KMS-11 (cell line): ENCODE data around the gene SOX1.

Source experiments
- H2AFZ ChIP-seq: fragments of 200-600 bp; sonication (generic); 2 replicates; pipeline ENCODE4 v1.6.1; 2016; ENCODE audit warnings: antibody characterized with exemption, mixed run types, low read depth
- H3K27ac ChIP-seq: fragments of 200-600 bp; sonication (generic); 2 replicates; pipeline ENCODE4 v1.6.1; 2016; ENCODE audit warnings: mild to moderate bottlenecking, mixed run types
- H3K27me3 ChIP-seq: fragments of 200-600 bp; sonication (generic); 2 replicates; pipeline ENCODE4 v1.6.1; 2017; ENCODE audit warnings: mild to moderate bottlenecking, low read depth, mixed run types, moderate library complexity; ENCODE audit not compliant: insufficient read depth
- H3K36me3 ChIP-seq: fragments of 200-600 bp; sonication (generic); 2 replicates; pipeline ENCODE4 v1.6.1; 2017; ENCODE audit warnings: mild to moderate bottlenecking, mixed run types; ENCODE audit not compliant: insufficient read depth
- H3K4me1 ChIP-seq: fragments of 200-600 bp; sonication (generic); 2 replicates; pipeline ENCODE4 v1.6.1; 2016; ENCODE audit warnings: mild to moderate bottlenecking, low read depth, mixed run types; ENCODE audit not compliant: poor library complexity, severe bottlenecking
- H3K4me2 ChIP-seq: fragments of 200-600 bp; sonication (generic); 2 replicates; pipeline ENCODE4 v1.7.0; 2016; ENCODE audit warnings: mild to moderate bottlenecking, mixed run types
- H3K4me3 ChIP-seq: fragments of 200-600 bp; sonication (generic); IDR thresholded peaks from 2 replicates; pipeline ENCODE4 v1.6.1; 2017; ENCODE audit warnings: low read depth, low read length, mixed read lengths; ENCODE audit not compliant: insufficient read depth
- H3K79me2 ChIP-seq: fragments of 200-600 bp; sonication (generic); 2 replicates; pipeline ENCODE4 v1.6.1; 2016; ENCODE audit warnings: low read depth, mixed run types; ENCODE audit not compliant: insufficient read depth
- H3K9ac ChIP-seq: fragments of 200-600 bp; sonication (generic); 2 replicates; pipeline ENCODE4 v1.6.1; 2016; ENCODE audit warnings: mild to moderate bottlenecking, mixed run types
- H4K20me1 ChIP-seq: fragments of 200-600 bp; sonication (generic); 2 replicates; pipeline ENCODE4 v1.6.1; 2016; ENCODE audit warnings: mild to moderate bottlenecking, mixed run types; ENCODE audit not compliant: insufficient read depth
- CTCF ChIP-seq: fragments of 200-600 bp; sonication (generic); conservative IDR thresholded peaks from 2 replicates; pipeline ENCODE4 v1.6.1; 2017; ENCODE audit warnings: low read depth, mild to moderate bottlenecking, antibody characterized with exemption, low read length, moderate library complexity, mixed read lengths

Gene SOX1

GRCh38 chr13:112105244-112105681 is 38.3 kb downstream of the SOX1 start:
- H4K20me1 ChIP-seq, result no peaks in the 10 kb centered on the region
- H3K27ac ChIP-seq, result no peak overlapping the region
- no peak for TF ChIP-seq CTCF
- no peak overlapping the region for H3K4me3 ChIP-seq
- H3K79me2 ChIP-seq, result no peaks in the 10 kb centered on the region
- H3K4me2 ChIP-seq, result no peak overlapping the region
- no peak overlapping the region for H3K9ac ChIP-seq
- H3K4me1 ChIP-seq, result no peaks in the 10 kb centered on the region
- H2AFZ ChIP-seq, result no peak overlapping the region
- H3K27me3 ChIP-seq, result no peaks in the 10 kb centered on the region
- H3K36me3 ChIP-seq, result no peaks in the 10 kb centered on the region

GRCh38 chr13:112105892-112106291 is 38.9 kb downstream of the SOX1 start:
- Histone ChIP-seq H3K9ac (no peak overlapping the region), H3K27me3 (no peaks in the 10 kb centered on the region)
- no peak for TF ChIP-seq CTCF

GRCh38 chr13:112106478-112107141 is 39.7 kb downstream of the SOX1 start:
- TF ChIP-seq CTCF, result no peak
- H3K9ac ChIP-seq, result no peak overlapping the region
- H2AFZ ChIP-seq, result no peak overlapping the region
- H4K20me1 ChIP-seq, result no peaks in the 10 kb centered on the region
- H3K36me3 ChIP-seq, result no peaks in the 10 kb centered on the region
- no peaks in the 10 kb centered on the region for H3K4me1 ChIP-seq
- H3K27ac ChIP-seq, result no peak overlapping the region
- no peak overlapping the region for H3K4me2 ChIP-seq
- no peaks in the 10 kb centered on the region for H3K27me3 ChIP-seq
- no peaks in the 10 kb centered on the region for H3K79me2 ChIP-seq
- no peak overlapping the region for H3K4me3 ChIP-seq

More at GRCh38 chr13:112105892-112106291, 38.9 kb downstream of the SOX1 start:
- Histone ChIP-seq H4K20me1 (no peaks in the 10 kb centered on the region), H3K4me1 (no peaks in the 10 kb centered on the region), H3K79me2 (no peaks in the 10 kb centered on the region), H3K27ac (no peak overlapping the region), H3K4me2 (no peak overlapping the region), H3K36me3 (no peaks in the 10 kb centered on the region), H2AFZ (no peak overlapping the region), H3K4me3 (no peak overlapping the region)

GRCh38 chr13:112107289-112107688 is 40.3 kb downstream of the SOX1 start:
- Histone ChIP-seq H3K79me2 (no peaks in the 10 kb centered on the region), H3K9ac (no peak overlapping the region), H4K20me1 (no peaks in the 10 kb centered on the region), H3K4me2 (no peak overlapping the region), H3K27me3 (no peaks in the 10 kb centered on the region), H3K36me3 (no peaks in the 10 kb centered on the region), H2AFZ (no peak overlapping the region), H3K4me1 (no peaks in the 10 kb centered on the region), H3K4me3 (no peak overlapping the region), H3K27ac (no peak overlapping the region)
- TF ChIP-seq CTCF, result no peak
